ENCODE data around the gene ABLIM1.

The ABLIM1 gene

GRCh38 chr10:114404171-114405010 lies 253.7 kb downstream of the ABLIM1 start, which contains the start of gene AFAP1L2:
AFAP1L2 (minus strand) TSS chr10:114404502; CDS start chr10:114404455, 47 bp downstream.
- H3K4me3 ChIP-seq (ENCODE audit: low read depth, low read length): peak within 1 kb of the TSS; percentile 39
- no peak for DNase-seq
- no peaks in the 10 kb centered on the region for H3K36me3 ChIP-seq
- no peak for TF ChIP-seq CTCF (IDR thresholded peaks at IDR 0.05; ENCODE audit: low read depth, low read length)
- H3K27ac ChIP-seq: no peak within 1 kb of the TSS
- H3K27me3 ChIP-seq (ENCODE audit: insufficient read depth, low read depth, severe bottlenecking): peaks cover 51% of the 10 kb centered on the region
- no peaks in the 10 kb centered on the region for H3K9me3 ChIP-seq (ENCODE audit: severe bottlenecking)

GRCh38 chr10:114403541-114404161 lies 254.4 kb downstream of the ABLIM1 start:
- TF ChIP-seq CTCF (IDR thresholded peaks at IDR 0.05; ENCODE audit: low read depth, low read length): peak; percentile 38
- H3K27me3 ChIP-seq (ENCODE audit: insufficient read depth, low read depth, severe bottlenecking): peaks cover 54% of the 10 kb centered on the region
- H3K4me3 ChIP-seq (ENCODE audit: low read depth, low read length): peak overlapping the region; percentile 39
- peak; percentile 25 for DNase-seq
- no peaks in the 10 kb centered on the region for H3K36me3 ChIP-seq
- no peaks in the 10 kb centered on the region for H3K9me3 ChIP-seq (ENCODE audit: severe bottlenecking)
- H3K27ac ChIP-seq: no peak overlapping the region

GRCh38 chr10:114402871-114403540 lies 255.1 kb downstream of the ABLIM1 start:
- Histone ChIP-seq H3K27ac (no peak overlapping the region), H3K4me3 (ENCODE audit: low read depth, low read length) (peak overlapping the region; percentile 39; the same call in 1 of the 2 replicates), H3K27me3 (ENCODE audit: insufficient read depth, low read depth, severe bottlenecking) (peaks cover 60% of the 10 kb centered on the region), H3K9me3 (ENCODE audit: severe bottlenecking) (no peaks in the 10 kb centered on the region), H3K36me3 (no peaks in the 10 kb centered on the region)
- no peak for TF ChIP-seq CTCF (IDR thresholded peaks at IDR 0.05; ENCODE audit: low read depth, low read length)
- DNase-seq: no peak

GRCh38 chr10:114402233-114402632 lies 255.8 kb downstream of the ABLIM1 start:
- Histone ChIP-seq H3K4me3 (ENCODE audit: low read depth, low read length) (no peak overlapping the region), H3K27me3 (ENCODE audit: insufficient read depth, low read depth, severe bottlenecking) (peaks cover 64% of the 10 kb centered on the region), H3K27ac (no peak overlapping the region), H3K36me3 (no peaks in the 10 kb centered on the region), H3K9me3 (ENCODE audit: severe bottlenecking) (no peaks in the 10 kb centered on the region)
- no peak for DNase-seq
- no peak for TF ChIP-seq CTCF (IDR thresholded peaks at IDR 0.05; ENCODE audit: low read depth, low read length)

GRCh38 chr10:114401195-114401791 lies 256.8 kb downstream of the ABLIM1 start:
- H3K27me3 ChIP-seq (ENCODE audit: insufficient read depth, low read depth, severe bottlenecking): peaks cover 69% of the 10 kb centered on the region
- TF ChIP-seq CTCF (IDR thresholded peaks at IDR 0.05; ENCODE audit: low read depth, low read length): no peak
- H3K9me3 ChIP-seq (ENCODE audit: severe bottlenecking): no peaks in the 10 kb centered on the region
- H3K4me3 ChIP-seq (ENCODE audit: low read depth, low read length): no peak overlapping the region
- no peak overlapping the region for H3K27ac ChIP-seq
- DNase-seq: no peak
- no peaks in the 10 kb centered on the region for H3K36me3 ChIP-seq
